ENCODE data around the gene RFC5.

- no peak for TF ChIP-seq CTCF (conservative IDR thresholded peaks at IDR 0.05; ENCODE audit: low read depth, low read length)
- no peak for TF ChIP-seq EZH2phosphoT487 (IDR thresholded peaks at IDR 0.05; ENCODE audit: borderline replicate concordance, low read length)
Observed at GRCh38 chr12:118046430-118046829, 29.9 kb downstream of the RFC5 start.

All from PC-3 (cell line).